Measurements from ENCODE around the gene HIRA. TPM values are rescaled to one million over a fixed set of nuclear protein-coding genes. Genes with fewer than 3 reads are reported as not detected.

The HIRA gene
- total and polyA plus RNA-seq, 2 of the 8 experiments (the other 6 are each of a cell fraction or from before 2014, with no cell fraction given) = 34.9 to 67.2 TPM

DNA sequence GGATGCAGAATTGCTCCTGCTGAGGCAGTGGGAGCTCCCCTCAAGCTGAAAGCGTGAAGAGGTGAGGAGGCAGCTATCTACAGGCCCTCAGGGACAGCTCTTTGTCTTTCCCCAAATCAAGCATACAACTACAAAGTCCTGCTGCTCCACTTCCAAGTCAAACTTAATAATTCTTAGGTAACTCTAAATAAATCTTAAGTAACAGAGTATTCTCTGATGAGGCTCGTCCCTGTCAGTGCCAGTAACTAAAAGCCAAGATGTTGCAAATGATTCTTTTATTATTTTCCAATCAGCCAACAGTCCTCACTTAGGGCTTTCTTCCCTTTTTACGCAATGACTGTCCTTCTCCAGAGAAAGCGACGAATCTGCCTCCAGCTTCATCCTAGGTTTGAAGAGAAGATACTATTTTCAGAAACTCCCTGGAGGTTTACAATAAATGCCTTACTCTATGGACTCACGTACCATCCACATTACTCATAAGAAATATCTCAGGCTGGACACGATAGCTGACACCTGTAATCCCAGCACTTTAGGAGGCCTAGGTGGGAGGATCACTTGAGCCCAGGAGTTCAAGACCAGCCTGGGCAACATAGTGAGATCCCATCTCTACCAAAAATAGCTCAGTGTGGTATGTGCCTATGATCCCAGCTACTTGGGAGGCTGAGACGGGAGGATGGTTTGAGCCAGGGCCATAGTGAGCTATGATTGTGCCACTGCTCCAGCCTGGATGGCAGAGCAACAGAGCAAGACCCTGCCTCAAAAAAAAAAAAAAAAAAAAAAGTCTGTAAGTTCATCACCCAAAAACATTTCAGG is 19.0 kb upstream of the HIRA start:
- Histone ChIP-seq H4K5ac (ENCODE audit: insufficient read length, low read depth, low read length) (no peak overlapping the region), H2BK15ac (ENCODE audit: low read length) (no peak overlapping the region), H3K23ac (ENCODE audit: insufficient read length) (no peak overlapping the region), H4K91ac (replicated peaks; ENCODE audit: insufficient read length, low read length) (no peak overlapping the region), H3K4me1 (replicated peaks in 1 of 4; ENCODE audit: control insufficient read depth in 3 of 4, insufficient read depth in 4 of 4, low read length in 3 of 4) (peaks cover 0 to 8% (median 3%) of the 10 kb centered on the region in 4 experiments; a peak in 2 of 7 replicates), H3K9me3 (ENCODE audit: insufficient read depth in 2 of 2, low read depth in 1 of 2, low read length in 1 of 2) (no peaks in the 10 kb centered on the region), H3K79me2 (ENCODE audit: control insufficient read depth in 1 of 2, insufficient read depth in 2 of 2, low read length in 2 of 2) (peaks cover 3 to 14% of the 10 kb centered on the region in 2 experiments; a peak in 3 of 4 replicates), H3K27ac (ENCODE audit: low read depth, low read length) (no peak overlapping the region), H3K36me3 (ENCODE audit: control insufficient read depth in 2 of 4, insufficient read depth in 4 of 4, low read length in 3 of 4) (peaks cover 7 to 41% (median 28%) of the 10 kb centered on the region in 4 experiments), H2AFZ (ENCODE audit: low read length) (no peak overlapping the region), H3K9ac (replicated peaks in 1 of 4; ENCODE audit: extremely low read depth in 1 of 4, low read depth in 3 of 4, low read length in 3 of 4) (no peak overlapping the region), H4K20me1 (replicated peaks in 1 of 2; ENCODE audit: control insufficient read depth in 1 of 2, insufficient read depth in 2 of 2, low read length in 2 of 2) (peaks cover 9 to 15% of the 10 kb centered on the region in 2 experiments), H2BK120ac (replicated peaks; ENCODE audit: low read depth, low read length) (no peak overlapping the region), H3K27me3 (replicated peaks in 1 of 4; ENCODE audit: control insufficient read depth in 3 of 4, extremely low read depth in 1 of 4, insufficient read depth in 3 of 4, low read length in 3 of 4) (no peaks in the 10 kb centered on the region; a peak in 2 of 7 replicates), H3K56ac (replicated peaks; ENCODE audit: insufficient read length, low read depth, low read length) (no peak overlapping the region), H2AK5ac (ENCODE audit: low read depth, low read length) (no peak overlapping the region), H3K23me2 (ENCODE audit: low read depth, low read length) (peaks cover 7% of the 10 kb centered on the region; the same call in 1 of the 2 replicates), H4K8ac (ENCODE audit: extremely low read depth, insufficient read depth, low read length) (no peak overlapping the region), H2BK12ac (ENCODE audit: low read depth, low read length) (no peak overlapping the region), H3K79me1 (ENCODE audit: low read depth, low read length) (peaks cover 2% of the 10 kb centered on the region; the same call in 1 of the 2 replicates), H3K4me2 (ENCODE audit: insufficient read depth in 1 of 2, low read depth in 2 of 2, low read length in 2 of 2) (no peak overlapping the region), H2BK20ac (ENCODE audit: low read length) (no peak overlapping the region), H3K4me3 (ENCODE audit: extremely low read depth in 1 of 4, insufficient read depth in 2 of 4, low read depth in 3 of 4, low read length in 4 of 4) (no peak overlapping the region), H3K14ac (ENCODE audit: insufficient read length) (no peak overlapping the region), H3K18ac (ENCODE audit: extremely low read depth, low read length) (no peak overlapping the region), H2BK5ac (ENCODE audit: low read depth, low read length) (no peak overlapping the region), H3K4ac (replicated peaks; ENCODE audit: insufficient read length, low read depth, low read length) (no peak overlapping the region)
- WGBS, 2 experiments (ENCODE audit: extremely low coverage in 1 of 2, insufficient coverage in 1 of 2, insufficient read length in 1 of 2, insufficient replicate concordance in 2 of 2, low coverage in 1 of 2, low lambda C conversion rate in 2 of 2, missing lambda C conversion rate in 1 of 2) = 92% methylated on average over 8 of the region's 8 CpGs; no CpG with 5 or more reads in 1 of the 2 experiments
- FAIRE-seq = no peak
- ChIA-PET CTCF (ENCODE audit: partially characterized antibody) (interaction anchor here (0.8 to 2.0 kb wide), 5 partner anchors 24 to 182 kb away, joined by 3 to 6 read pairs (median 4); no protein-coding TSS in a partner anchor), POLR2A (ENCODE audit: partially characterized antibody) (interaction anchor here (0.7 to 2.9 kb wide), 12 partner anchors 12 to 82 kb away, joined by 3 to 9 read pairs (median 4); partner anchors contain the start of genes CDC45, HIRA, MRPL40 and UFD1)
- TF ChIP-seq, protein P1, sequence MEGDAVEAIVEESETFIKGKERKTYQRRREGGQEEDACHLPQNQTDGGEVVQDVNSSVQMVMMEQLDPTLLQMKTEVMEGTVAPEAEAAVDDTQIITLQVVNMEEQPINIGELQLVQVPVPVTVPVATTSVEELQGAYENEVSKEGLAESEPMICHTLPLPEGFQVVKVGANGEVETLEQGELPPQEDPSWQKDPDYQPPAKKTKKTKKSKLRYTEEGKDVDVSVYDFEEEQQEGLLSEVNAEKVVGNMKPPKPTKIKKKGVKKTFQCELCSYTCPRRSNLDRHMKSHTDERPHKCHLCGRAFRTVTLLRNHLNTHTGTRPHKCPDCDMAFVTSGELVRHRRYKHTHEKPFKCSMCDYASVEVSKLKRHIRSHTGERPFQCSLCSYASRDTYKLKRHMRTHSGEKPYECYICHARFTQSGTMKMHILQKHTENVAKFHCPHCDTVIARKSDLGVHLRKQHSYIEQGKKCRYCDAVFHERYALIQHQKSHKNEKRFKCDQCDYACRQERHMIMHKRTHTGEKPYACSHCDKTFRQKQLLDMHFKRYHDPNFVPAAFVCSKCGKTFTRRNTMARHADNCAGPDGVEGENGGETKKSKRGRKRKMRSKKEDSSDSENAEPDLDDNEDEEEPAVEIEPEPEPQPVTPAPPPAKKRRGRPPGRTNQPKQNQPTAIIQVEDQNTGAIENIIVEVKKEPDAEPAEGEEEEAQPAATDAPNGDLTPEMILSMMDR (IDR thresholded peaks at IDR 0.05; ENCODE audit: control extremely low read depth in 1 of 3, insufficient read depth in 1 of 3, low read depth in 1 of 3, low read length in 3 of 3) = no peak
- TF ChIP-seq TAF1 (IDR thresholded peaks at IDR 0.05; ENCODE audit: low read depth, low read length) (no peak), GABPA (IDR thresholded peaks at IDR 0.05; ENCODE audit: borderline replicate concordance, insufficient read depth, low read length) (no peak), YY1 (IDR thresholded peaks at IDR 0.05; ENCODE audit: low read depth, low read length) (no peak), TCF12 (IDR thresholded peaks at IDR 0.05; ENCODE audit: low read depth, low read length) (no peak)
- TF ChIP-seq, protein P2, sequence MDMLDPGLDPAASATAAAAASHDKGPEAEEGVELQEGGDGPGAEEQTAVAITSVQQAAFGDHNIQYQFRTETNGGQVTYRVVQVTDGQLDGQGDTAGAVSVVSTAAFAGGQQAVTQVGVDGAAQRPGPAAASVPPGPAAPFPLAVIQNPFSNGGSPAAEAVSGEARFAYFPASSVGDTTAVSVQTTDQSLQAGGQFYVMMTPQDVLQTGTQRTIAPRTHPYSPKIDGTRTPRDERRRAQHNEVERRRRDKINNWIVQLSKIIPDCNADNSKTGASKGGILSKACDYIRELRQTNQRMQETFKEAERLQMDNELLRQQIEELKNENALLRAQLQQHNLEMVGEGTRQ (IDR thresholded peaks at IDR 0.05; ENCODE audit: low read length) = no peak
- no peak for DNase-seq (ENCODE audit: low read depth in 1 of 2, low spot score in 2 of 2)
